ENCODE data around the gene PARM1.
A peak's percentile ranks its signal among the peaks of the same experiment; 100 is the strongest.

GRCh38 chr4:74969507-74970474 is 36.9 kb downstream of the PARM1 start:
- TF ChIP-seq CTCF (IDR thresholded peaks at IDR 0.05) (peak in 3 of 7 experiments; percentile 19 to 35 (median 27)), POLR2A (IDR thresholded peaks at IDR 0.05) (no peak), POLR2AphosphoS5 (IDR thresholded peaks at IDR 0.05) (peak in 1 of 3 donors; percentile 41)
